ENCODE measurements around the gene INCA1. TPM values are rescaled to one million over a fixed set of nuclear protein-coding genes. Genes with fewer than 3 reads are reported as not detected.

INCA1 gene
- total and polyA plus RNA-seq, 3 donors from 2014 or later, result 32.6 to 64.4 (median 53.0) TPM

- peaks cover 20% of the 10 kb centered on the region for H3K4me1 ChIP-seq
- 0% methylated on average over 23 to 28 of the region's 59 CpGs for WGBS, 2 donors
- no peaks in the 10 kb centered on the region for H3K9me3 ChIP-seq
- intact Hi-C loops (cut with DNase I; ENCODE audit: low total_unique reads), result no loop called here
- no peaks in the 10 kb centered on the region for H3K27me3 ChIP-seq
- peak; percentile 93 for DNase-seq
- TF ChIP-seq POLR2A (IDR thresholded peaks at IDR 0.05) (no peak), CTCF (IDR thresholded peaks at IDR 0.05) (no peak)
- no peaks in the 10 kb centered on the region for H3K36me3 ChIP-seq (ENCODE audit: low read depth, missing control alignments)
- H3K4me3 ChIP-seq, result peak within 1 kb of the TSS; percentile 90 to 99
- peak within 1 kb of the TSS; percentile 91 to 92 for H3K27ac ChIP-seq
These were observed 49.0 kb downstream of the INCA1 start, which contains the start of gene PFN1 for GRCh38 chr17:4948166-4948930. PFN1 (minus strand) TSS chr17:4948530; CDS start chr17:4948394, 136 bp downstream.

- H3K27me3 ChIP-seq, result no peaks in the 10 kb centered on the region
- peak overlapping the region; percentile 91 to 92 for H3K27ac ChIP-seq
- no peaks in the 10 kb centered on the region for H3K36me3 ChIP-seq (ENCODE audit: low read depth, missing control alignments)
- H3K4me3 ChIP-seq, result peak overlapping the region; percentile 90 to 99
- DNase-seq, result peak; percentile 56
- intact Hi-C loops (cut with DNase I; ENCODE audit: low total_unique reads), result no loop called here
- peaks cover 20% of the 10 kb centered on the region for H3K4me1 ChIP-seq
- no peaks in the 10 kb centered on the region for H3K9me3 ChIP-seq
- WGBS, 2 donors, result 0 to 2% methylated on average over 19 to 48 of the region's 56 CpGs
- TF ChIP-seq CTCF (IDR thresholded peaks at IDR 0.05), result no peak
These were observed 49.7 kb downstream of the INCA1 start for GRCh38 chr17:4947411-4948165.

- Histone ChIP-seq H3K27me3 (no peaks in the 10 kb centered on the region), H3K4me1 (peaks cover 20% of the 10 kb centered on the region), H3K4me3 (peak overlapping the region; percentile 90 to 99), H3K9me3 (no peaks in the 10 kb centered on the region), H3K36me3 (ENCODE audit: low read depth, missing control alignments) (no peaks in the 10 kb centered on the region), H3K27ac (peak overlapping the region; percentile 91 to 92)
- TF ChIP-seq CTCF (IDR thresholded peaks at IDR 0.05), result no peak
- TF ChIP-seq POLR2A (IDR thresholded peaks at IDR 0.05), result no peak
- 0 to 1% methylated on average over 7 of the region's 7 CpGs for WGBS, 2 donors
- no peak for DNase-seq
- intact Hi-C loops (cut with DNase I; ENCODE audit: low total_unique reads), result no loop called here
These were observed 50.3 kb downstream of the INCA1 start for GRCh38 chr17:4947010-4947410.

- Histone ChIP-seq H3K4me3 (peak overlapping the region; percentile 90 to 99), H3K4me1 (peaks cover 22% of the 10 kb centered on the region), H3K27me3 (no peaks in the 10 kb centered on the region), H3K27ac (peak overlapping the region; percentile 91 to 92), H3K36me3 (ENCODE audit: low read depth, missing control alignments) (no peaks in the 10 kb centered on the region), H3K9me3 (no peaks in the 10 kb centered on the region)
- TF ChIP-seq POLR2A (IDR thresholded peaks at IDR 0.05) (no peak), CTCF (IDR thresholded peaks at IDR 0.05) (no peak)
- 19 to 37% methylated on average over 14 to 16 of the region's 16 CpGs for WGBS, 2 donors
- intact Hi-C loops (cut with DNase I; ENCODE audit: low total_unique reads), result no loop called here
- DNase-seq, result no peak
These were observed 50.9 kb downstream of the INCA1 start for GRCh38 chr17:4946312-4946976.

Data from testis (tissue), 3 donors.